ENCODE results near the gene CACNG3.

- no peak for TF ChIP-seq ZFX (IDR thresholded peaks at IDR 0.05)
- TF ChIP-seq, protein P1, sequence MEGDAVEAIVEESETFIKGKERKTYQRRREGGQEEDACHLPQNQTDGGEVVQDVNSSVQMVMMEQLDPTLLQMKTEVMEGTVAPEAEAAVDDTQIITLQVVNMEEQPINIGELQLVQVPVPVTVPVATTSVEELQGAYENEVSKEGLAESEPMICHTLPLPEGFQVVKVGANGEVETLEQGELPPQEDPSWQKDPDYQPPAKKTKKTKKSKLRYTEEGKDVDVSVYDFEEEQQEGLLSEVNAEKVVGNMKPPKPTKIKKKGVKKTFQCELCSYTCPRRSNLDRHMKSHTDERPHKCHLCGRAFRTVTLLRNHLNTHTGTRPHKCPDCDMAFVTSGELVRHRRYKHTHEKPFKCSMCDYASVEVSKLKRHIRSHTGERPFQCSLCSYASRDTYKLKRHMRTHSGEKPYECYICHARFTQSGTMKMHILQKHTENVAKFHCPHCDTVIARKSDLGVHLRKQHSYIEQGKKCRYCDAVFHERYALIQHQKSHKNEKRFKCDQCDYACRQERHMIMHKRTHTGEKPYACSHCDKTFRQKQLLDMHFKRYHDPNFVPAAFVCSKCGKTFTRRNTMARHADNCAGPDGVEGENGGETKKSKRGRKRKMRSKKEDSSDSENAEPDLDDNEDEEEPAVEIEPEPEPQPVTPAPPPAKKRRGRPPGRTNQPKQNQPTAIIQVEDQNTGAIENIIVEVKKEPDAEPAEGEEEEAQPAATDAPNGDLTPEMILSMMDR (conservative IDR thresholded peaks at IDR 0.05) = no peak
Observed at GRCh38 chr16:24344784-24345183, 88.6 kb downstream of the CACNG3 start.

All from C4-2B (cell line).